Common myeloid progenitor, CD34-positive (primary cell): ENCODE measurements around the gene HCRTR1.

Experiments
- CTCF ChIA-PET: fragments of 350-600 bp; sonication (Branson Sonifier 250); formaldehyde crosslinking; loops from one replicate; lab custom pipeline; 2021; ENCODE audit warnings: antibody characterized with exemption; lab: Charles Lee
- POLR2A ChIA-PET: fragments of 350-600 bp; sonication (Branson Sonifier 250); formaldehyde crosslinking; loops from one replicate; lab custom pipeline; 2021; ENCODE audit warnings: antibody characterized with exemption; lab: Charles Lee
- DNase-seq, 3 donors: peaks; one replicate each; pipeline versions ENCODE4 v3.0.0 to v3.0.0-alpha.2; 2013
- H3K27ac ChIP-seq, 2 experiments: 1 replicate in 1 of 2; 2 replicates in 1 of 2; pipeline ENCODE4 v1.7.0; 2013; ENCODE audit warnings: inconsistent platforms in 2 of 2, low read length in 2 of 2, mild to moderate bottlenecking in 2 of 2, low read depth in 1 of 2, moderate library complexity in 1 of 2; ENCODE audit not compliant: severe bottlenecking in 2 of 2, insufficient read depth in 1 of 2, poor library complexity in 1 of 2
- H3K27me3 ChIP-seq, 5 experiments: replicated peaks in 2 of 5; 1 replicate in 3 of 5; 2 replicates in 2 of 5; pipeline versions ENCODE4 v1.6.1 to v1.7.0; 2013; ENCODE audit warnings: low read length in 4 of 5, mild to moderate bottlenecking in 2 of 5, moderate library complexity in 2 of 5, inconsistent platforms in 1 of 5; ENCODE audit not compliant: insufficient read depth in 5 of 5, control insufficient read depth in 4 of 5
- H3K36me3 ChIP-seq, 4 experiments: 1 replicate in 2 of 4; 2 replicates in 2 of 4; pipeline versions ENCODE4 v1.6.1 to v1.7.0; 2013; ENCODE audit warnings: low read length in 3 of 4, control low read depth in 1 of 4, mild to moderate bottlenecking in 1 of 4; ENCODE audit not compliant: control insufficient read depth in 4 of 4, insufficient read depth in 4 of 4
- H3K4me1 ChIP-seq, 4 experiments: 1 replicate in 3 of 4; 2 replicates in 1 of 4; pipeline versions ENCODE4 v1.6.1 to v1.7.1; 2013; ENCODE audit warnings: low read length in 3 of 4, mild to moderate bottlenecking in 3 of 4, control low read depth in 1 of 4, inconsistent platforms in 1 of 4, moderate library complexity in 1 of 4; ENCODE audit not compliant: control insufficient read depth in 4 of 4, insufficient read depth in 4 of 4; ENCODE audit errors: control extremely low read depth in 1 of 4
- H3K4me3 ChIP-seq, 7 experiments: 1 replicate in 4 of 7; 2 replicates in 3 of 7; pipeline versions ENCODE4 v1.5.1 to v1.7.0; 2013; ENCODE audit warnings: mild to moderate bottlenecking in 7 of 7, low read length in 6 of 7, moderate library complexity in 6 of 7, inconsistent platforms in 2 of 7, low read depth in 2 of 7, control low read depth in 1 of 7; ENCODE audit not compliant: insufficient read depth in 4 of 7, control insufficient read depth in 1 of 7; ENCODE audit errors: extremely low read depth in 1 of 7
- H3K9me3 ChIP-seq, 5 experiments: 1 replicate in 4 of 5; 2 replicates in 1 of 5; pipeline versions ENCODE4 v1.6.1 to v1.7.1; 2013; ENCODE audit warnings: low read length in 4 of 5, mild to moderate bottlenecking in 2 of 5, inconsistent platforms in 1 of 5, low read depth in 1 of 5, moderate library complexity in 1 of 5; ENCODE audit not compliant: control insufficient read depth in 4 of 5, insufficient read depth in 2 of 5; ENCODE audit errors: control extremely low read depth in 1 of 5
- WGBS: methylation state at CpG from one replicate; pipeline ENCODE4 v1.1.5; 2013; ENCODE audit not compliant: insufficient coverage; 5-methylcytosine and 5-hydroxymethylcytosine counted together

The HCRTR1 gene

GRCh38 chr1:31672986-31673385, 55.5 kb downstream of the HCRTR1 start:
- no peaks in the 10 kb centered on the region for H3K36me3 ChIP-seq

GRCh38 chr1:31673433-31673832, 55.9 kb downstream of the HCRTR1 start:
- no peak overlapping the region for H3K27ac ChIP-seq
- CTCF ChIA-PET, result interaction anchor here (0.8 to 3.9 kb wide), 5 partner anchors 10 to 115 kb away, joined by 3 to 16 read pairs (median 3); no protein-coding TSS in a partner anchor
- peaks cover 0 to 18% (median 13%) of the 10 kb centered on the region in 4 experiments for H3K4me1 ChIP-seq
- no peaks in the 10 kb centered on the region for H3K9me3 ChIP-seq
- H3K27me3 ChIP-seq, result peaks cover 0 to 5% (median 0%) of the 10 kb centered on the region in 5 experiments
- 100% methylated on average over 5 of the region's 9 CpGs for WGBS
- H3K4me3 ChIP-seq, result no peak overlapping the region
- no peak for DNase-seq
- H3K36me3 ChIP-seq, result no peaks in the 10 kb centered on the region
- POLR2A ChIA-PET, result no interaction called here

More at GRCh38 chr1:31672986-31673385, 55.5 kb downstream of the HCRTR1 start:
- ChIA-PET POLR2A (no interaction called here), CTCF (interaction anchor here (0.8 to 3.9 kb wide), 5 partner anchors 10 to 116 kb away, joined by 3 to 16 read pairs (median 3); no protein-coding TSS in a partner anchor)
- 97% methylated on average over 10 of the region's 13 CpGs for WGBS
- peaks cover 0 to 5% (median 0%) of the 10 kb centered on the region in 5 experiments for H3K27me3 ChIP-seq
- no peak overlapping the region for H3K27ac ChIP-seq
- DNase-seq, result no peak
- H3K4me3 ChIP-seq, result no peak overlapping the region
- H3K4me1 ChIP-seq, result peaks cover 0 to 18% (median 13%) of the 10 kb centered on the region in 4 experiments
- no peaks in the 10 kb centered on the region for H3K9me3 ChIP-seq

GRCh38 chr1:31674626-31675025, 57.1 kb downstream of the HCRTR1 start:
- no peaks in the 10 kb centered on the region for H3K36me3 ChIP-seq
- H3K4me1 ChIP-seq, result peaks cover 0 to 13% (median 11%) of the 10 kb centered on the region in 4 experiments
- peaks cover 0 to 2% (median 0%) of the 10 kb centered on the region in 5 experiments for H3K27me3 ChIP-seq
- 86% methylated on average over 7 of the region's 8 CpGs for WGBS
- H3K4me3 ChIP-seq, result no peak overlapping the region
- ChIA-PET POLR2A (no interaction called here), CTCF (interaction anchor here (1.4 to 4.2 kb wide), 2 partner anchors 9 to 21 kb away, joined by 3 to 18 read pairs; no protein-coding TSS in a partner anchor)
- H3K27ac ChIP-seq, result no peak overlapping the region
- no peak for DNase-seq
- H3K9me3 ChIP-seq, result no peaks in the 10 kb centered on the region

GRCh38 chr1:31675161-31675560, 57.7 kb downstream of the HCRTR1 start:
- H3K36me3 ChIP-seq, result no peaks in the 10 kb centered on the region
- H3K9me3 ChIP-seq, result no peaks in the 10 kb centered on the region
- no peak overlapping the region for H3K4me3 ChIP-seq
- H3K27me3 ChIP-seq, result peaks cover 0 to 2% (median 0%) of the 10 kb centered on the region in 5 experiments
- H3K27ac ChIP-seq, result no peak overlapping the region
- peaks cover 0 to 8% (median 5%) of the 10 kb centered on the region in 4 experiments for H3K4me1 ChIP-seq
- no peak for DNase-seq
- POLR2A ChIA-PET, result no interaction called here
- WGBS, result 90% methylated on average over 4 of the region's 7 CpGs
- CTCF ChIA-PET, result interaction anchor here (1.4 to 4.2 kb wide), 2 partner anchors 9 to 22 kb away, joined by 3 to 18 read pairs; no protein-coding TSS in a partner anchor

- ChIA-PET CTCF (interaction anchor here (1.4 to 4.2 kb wide), 2 partner anchors 10 to 23 kb away, joined by 3 to 18 read pairs; no protein-coding TSS in a partner anchor), POLR2A (no interaction called here)
- no peaks in the 10 kb centered on the region for H3K36me3 ChIP-seq
- WGBS, result 97% methylated on average over 12 of the region's 14 CpGs
- no peak overlapping the region for H3K4me3 ChIP-seq
- H3K27me3 ChIP-seq, result peaks cover 0 to 2% (median 0%) of the 10 kb centered on the region in 5 experiments
- no peaks in the 10 kb centered on the region for H3K9me3 ChIP-seq
- H3K27ac ChIP-seq, result no peak overlapping the region
- H3K4me1 ChIP-seq, result peaks cover 0 to 2% (median under 1%) of the 10 kb centered on the region in 4 experiments
- DNase-seq, result no peak
Measured at GRCh38 chr1:31675756-31676155, 58.3 kb downstream of the HCRTR1 start.
